ENCODE measurements around the gene OVOL3. TPM values are rescaled to one million over a fixed set of nuclear protein-coding genes. Genes with fewer than 3 reads are reported as not detected.

Gene OVOL3
- total and polyA plus RNA-seq, 2 experiments from 2014 or later, result not detected

DNA sequence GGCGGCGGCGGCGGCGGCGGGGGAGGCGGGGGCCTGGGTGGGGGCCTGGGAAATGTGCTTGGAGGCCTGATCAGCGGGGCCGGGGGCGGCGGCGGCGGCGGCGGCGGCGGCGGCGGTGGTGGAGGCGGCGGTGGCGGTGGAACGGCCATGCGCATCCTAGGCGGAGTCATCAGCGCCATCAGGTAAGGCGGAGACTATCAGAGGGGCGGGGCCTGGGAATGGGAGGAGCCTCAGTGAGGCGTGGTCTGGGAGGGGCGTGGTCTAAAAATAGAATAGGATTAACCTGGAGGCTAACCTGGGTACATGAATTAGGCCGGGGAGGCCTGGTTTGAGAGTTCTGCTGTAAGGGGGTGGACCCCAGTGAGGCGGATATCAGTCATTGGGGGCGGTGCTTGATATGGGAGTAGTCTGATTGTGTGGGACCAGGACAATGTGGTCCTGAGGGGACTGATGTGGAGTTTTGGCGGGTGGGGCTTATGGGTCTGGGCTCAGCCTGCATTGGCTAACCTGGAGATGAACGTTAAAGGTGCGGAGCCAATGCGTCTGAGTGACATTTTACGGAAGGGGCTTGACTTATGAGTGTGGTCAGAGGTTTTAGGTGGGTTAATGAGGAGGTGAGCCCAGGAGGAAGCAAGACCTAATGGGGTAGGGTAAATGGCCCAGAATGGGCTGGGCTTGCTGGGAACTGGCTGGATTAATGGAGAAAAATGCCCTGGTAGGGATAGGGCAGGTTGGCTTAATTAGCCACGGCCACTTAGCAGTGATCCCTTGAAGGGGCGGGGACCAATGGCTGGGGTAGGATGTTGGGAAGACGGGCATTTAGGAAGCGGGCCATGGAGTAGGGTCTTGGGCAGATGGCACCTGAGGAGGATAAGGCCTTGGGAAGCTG, 30.3 kb downstream of the OVOL3 start:
- Histone ChIP-seq H2AFZ (no peak overlapping the region; the same call in 1 of the 2 replicates), H3K4me1 (ENCODE audit: insufficient read depth) (peaks cover 17% of the 10 kb centered on the region), H4K20me1 (ENCODE audit: insufficient read depth) (peaks cover 7% of the 10 kb centered on the region; the same call in 1 of the 2 replicates), H3K4me3 (peak overlapping the region; percentile 97), H3K4me2 (ENCODE audit: unreplicated experiment) (peak overlapping the region; percentile 64), H3K9me3 (ENCODE audit: low read depth) (no peaks in the 10 kb centered on the region), H3K79me2 (ENCODE audit: insufficient read depth) (peaks cover 55% of the 10 kb centered on the region), H3K27ac (peak overlapping the region; percentile 93), H3F3A (ENCODE audit: insufficient read depth) (0 out of 2 replicates have a peak, but pooled peaks cover 3% of the 10 kb centered on the region), H3K27me3 (replicated peaks; ENCODE audit: insufficient read depth) (no peaks in the 10 kb centered on the region), H3K9me2 (ENCODE audit: insufficient read depth) (no peaks in the 10 kb centered on the region), H3K36me3 (ENCODE audit: low read depth) (peaks cover 30% of the 10 kb centered on the region), H3K9ac (peak overlapping the region; percentile 97)
- peak; percentile 93 for DNase-seq
- TF ChIP-seq EZH2 (IDR thresholded peaks at IDR 0.05; ENCODE audit: insufficient read depth, poor library complexity, severe bottlenecking) (no peak), EZH2phosphoT487 (IDR thresholded peaks at IDR 0.05; ENCODE audit: insufficient read depth, low read depth) (no peak)
- in situ Hi-C loops (cut with MboI), result no loop called here
- 20 to 34% methylated on average over 21 to 42 of the region's 42 CpGs for WGBS, 2 experiments (ENCODE audit: low coverage in 1 of 2, low lambda C conversion rate in 2 of 2, missing lambda C conversion rate in 2 of 2)

DNA sequence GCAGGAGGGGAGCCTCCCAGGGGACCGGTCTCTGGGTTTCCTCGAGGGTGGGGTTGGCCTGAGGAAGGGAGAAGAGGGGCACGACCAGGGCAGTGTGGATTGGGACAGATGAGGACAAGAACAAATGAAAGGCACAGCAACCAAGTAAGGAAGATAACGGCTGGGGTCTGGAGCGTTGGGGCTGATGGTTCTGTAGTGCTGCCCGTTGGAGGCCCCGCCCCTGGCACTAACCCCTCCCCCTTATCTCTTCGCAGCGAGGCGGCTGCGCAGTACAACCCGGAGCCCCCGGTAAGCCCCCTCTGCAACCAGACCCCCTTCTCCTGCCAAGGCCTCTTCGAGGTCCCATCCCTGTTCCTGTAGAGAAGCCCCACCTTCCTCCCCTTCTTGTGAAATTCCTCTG, 31.1 kb downstream of the OVOL3 start:
- H3K9ac ChIP-seq, result no peak overlapping the region
- H3K4me3 ChIP-seq, result no peak overlapping the region
- peaks cover 7% of the 10 kb centered on the region; the same call in 1 of the 2 replicates for H4K20me1 ChIP-seq (ENCODE audit: insufficient read depth)
- peaks cover 57% of the 10 kb centered on the region for H3K79me2 ChIP-seq (ENCODE audit: insufficient read depth)
- no peaks in the 10 kb centered on the region for H3K9me3 ChIP-seq (ENCODE audit: low read depth)
- TF ChIP-seq EZH2 (IDR thresholded peaks at IDR 0.05; ENCODE audit: insufficient read depth, poor library complexity, severe bottlenecking) (no peak), EZH2phosphoT487 (IDR thresholded peaks at IDR 0.05; ENCODE audit: insufficient read depth, low read depth) (no peak)
- H3F3A ChIP-seq (ENCODE audit: insufficient read depth), result 0 out of 2 replicates have a peak, but pooled peaks cover 3% of the 10 kb centered on the region
- peaks cover 9% of the 10 kb centered on the region; the same call in 1 of the 2 replicates for H3K4me1 ChIP-seq (ENCODE audit: insufficient read depth)
- H3K4me2 ChIP-seq (ENCODE audit: unreplicated experiment), result no peak overlapping the region
- no peaks in the 10 kb centered on the region for H3K9me2 ChIP-seq (ENCODE audit: insufficient read depth)
- H3K36me3 ChIP-seq (ENCODE audit: low read depth), result peaks cover 31% of the 10 kb centered on the region
- in situ Hi-C loops (cut with MboI), result no loop called here
- 94 to 97% methylated on average over 10 to 14 of the region's 14 CpGs for WGBS, 2 experiments (ENCODE audit: low coverage in 1 of 2, low lambda C conversion rate in 2 of 2, missing lambda C conversion rate in 2 of 2)
- H3K27ac ChIP-seq, result no peak overlapping the region
- no peaks in the 10 kb centered on the region for H3K27me3 ChIP-seq (replicated peaks; ENCODE audit: insufficient read depth)
- H2AFZ ChIP-seq, result no peak overlapping the region
- DNase-seq, result no peak

DNA sequence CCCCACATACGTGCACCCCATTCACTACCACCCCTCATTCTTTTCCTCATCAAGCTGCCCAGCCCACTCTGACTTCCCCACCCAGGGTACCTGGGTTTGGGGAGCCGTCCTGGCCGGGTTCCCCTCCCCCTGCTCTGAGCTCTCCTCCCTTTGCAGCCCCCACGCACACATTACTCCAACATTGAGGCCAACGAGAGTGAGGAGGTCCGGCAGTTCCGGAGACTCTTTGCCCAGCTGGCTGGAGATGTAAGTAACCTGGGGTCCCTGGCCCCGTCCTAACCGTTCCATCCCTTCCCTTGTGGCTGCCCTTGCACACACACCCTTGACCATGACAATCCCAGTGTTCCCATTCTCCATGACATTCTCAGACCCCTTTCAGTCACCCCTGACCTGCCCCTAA, 31.6 kb downstream of the OVOL3 start:
- peaks cover 31% of the 10 kb centered on the region for H3K36me3 ChIP-seq (ENCODE audit: low read depth)
- in situ Hi-C loops (cut with MboI), result no loop called here

DNA sequence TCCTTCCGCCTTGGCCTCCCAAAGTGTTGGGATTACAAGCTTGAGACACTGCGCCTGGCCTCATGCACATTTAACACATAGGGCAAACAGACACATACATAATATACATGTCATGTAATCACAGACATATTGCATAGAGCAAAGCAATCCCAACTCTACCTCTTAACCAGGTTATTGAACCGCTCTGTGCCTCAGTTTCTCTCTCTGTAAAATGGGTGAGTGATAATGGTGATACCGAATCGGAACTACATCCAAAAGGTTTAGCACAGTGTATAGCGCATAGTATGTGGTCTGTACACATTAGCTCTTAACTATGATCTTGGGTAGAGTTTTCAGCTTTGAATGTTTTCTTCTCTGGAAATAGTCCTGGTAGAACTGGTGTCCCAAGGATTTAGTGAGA, 33.7 kb downstream of the OVOL3 start:
- DNase-seq, result no peak
- Histone ChIP-seq H3K36me3 (ENCODE audit: low read depth) (peaks cover 31% of the 10 kb centered on the region), H3K27me3 (replicated peaks; ENCODE audit: insufficient read depth) (no peaks in the 10 kb centered on the region), H3K9ac (no peak overlapping the region), H3K27ac (no peak overlapping the region), H3K4me2 (ENCODE audit: unreplicated experiment) (no peak overlapping the region), H3F3A (ENCODE audit: insufficient read depth) (0 out of 2 replicates have a peak, but pooled peaks cover 12% of the 10 kb centered on the region), H3K9me2 (ENCODE audit: insufficient read depth) (no peaks in the 10 kb centered on the region), H2AFZ (no peak overlapping the region), H3K4me1 (ENCODE audit: insufficient read depth) (0 out of 2 replicates have a peak, but pooled peaks cover 7% of the 10 kb centered on the region), H4K20me1 (ENCODE audit: insufficient read depth) (peaks cover 7% of the 10 kb centered on the region; the same call in 1 of the 2 replicates), H3K4me3 (no peak overlapping the region), H3K9me3 (ENCODE audit: low read depth) (no peaks in the 10 kb centered on the region), H3K79me2 (ENCODE audit: insufficient read depth) (peaks cover 57% of the 10 kb centered on the region)
- TF ChIP-seq EZH2phosphoT487 (IDR thresholded peaks at IDR 0.05; ENCODE audit: insufficient read depth, low read depth), result no peak
- no peak for TF ChIP-seq EZH2 (IDR thresholded peaks at IDR 0.05; ENCODE audit: insufficient read depth, poor library complexity, severe bottlenecking)
- WGBS, 2 experiments (ENCODE audit: low coverage in 1 of 2, low lambda C conversion rate in 2 of 2, missing lambda C conversion rate in 2 of 2), result 90 to 95% methylated on average over 6 of the region's 6 CpGs
- in situ Hi-C loops (cut with MboI), result no loop called here

More for the DNA sequence above, 31.6 kb downstream of the OVOL3 start:
- Histone ChIP-seq H3K27me3 (replicated peaks; ENCODE audit: insufficient read depth) (no peaks in the 10 kb centered on the region), H3K27ac (no peak overlapping the region), H3F3A (ENCODE audit: insufficient read depth) (0 out of 2 replicates have a peak, but pooled peaks cover 3% of the 10 kb centered on the region), H3K4me3 (no peak overlapping the region), H4K20me1 (ENCODE audit: insufficient read depth) (peaks cover 7% of the 10 kb centered on the region; the same call in 1 of the 2 replicates), H3K79me2 (ENCODE audit: insufficient read depth) (peaks cover 57% of the 10 kb centered on the region), H3K9me2 (ENCODE audit: insufficient read depth) (no peaks in the 10 kb centered on the region), H3K9me3 (ENCODE audit: low read depth) (no peaks in the 10 kb centered on the region), H3K9ac (no peak overlapping the region), H2AFZ (no peak overlapping the region), H3K4me2 (ENCODE audit: unreplicated experiment) (no peak overlapping the region), H3K4me1 (ENCODE audit: insufficient read depth) (0 out of 2 replicates have a peak, but pooled peaks cover 7% of the 10 kb centered on the region)
- TF ChIP-seq EZH2phosphoT487 (IDR thresholded peaks at IDR 0.05; ENCODE audit: insufficient read depth, low read depth) (no peak), EZH2 (IDR thresholded peaks at IDR 0.05; ENCODE audit: insufficient read depth, poor library complexity, severe bottlenecking) (no peak)
- no peak for DNase-seq
- 86 to 88% methylated on average over 9 of the region's 9 CpGs for WGBS, 2 experiments (ENCODE audit: low coverage in 1 of 2, low lambda C conversion rate in 2 of 2, missing lambda C conversion rate in 2 of 2)
